ENCODE results near the gene CEP120.
"Not testable (repeated sequence)": the region's sequence is repeated elsewhere in the genome, so short reads cannot be mapped to it uniquely, and the experiment has no call there.

Gene CEP120
- 139 reads per million, percentile 88 among the genes with 10 or more reads in this experiment for total RNA-seq

DNA sequence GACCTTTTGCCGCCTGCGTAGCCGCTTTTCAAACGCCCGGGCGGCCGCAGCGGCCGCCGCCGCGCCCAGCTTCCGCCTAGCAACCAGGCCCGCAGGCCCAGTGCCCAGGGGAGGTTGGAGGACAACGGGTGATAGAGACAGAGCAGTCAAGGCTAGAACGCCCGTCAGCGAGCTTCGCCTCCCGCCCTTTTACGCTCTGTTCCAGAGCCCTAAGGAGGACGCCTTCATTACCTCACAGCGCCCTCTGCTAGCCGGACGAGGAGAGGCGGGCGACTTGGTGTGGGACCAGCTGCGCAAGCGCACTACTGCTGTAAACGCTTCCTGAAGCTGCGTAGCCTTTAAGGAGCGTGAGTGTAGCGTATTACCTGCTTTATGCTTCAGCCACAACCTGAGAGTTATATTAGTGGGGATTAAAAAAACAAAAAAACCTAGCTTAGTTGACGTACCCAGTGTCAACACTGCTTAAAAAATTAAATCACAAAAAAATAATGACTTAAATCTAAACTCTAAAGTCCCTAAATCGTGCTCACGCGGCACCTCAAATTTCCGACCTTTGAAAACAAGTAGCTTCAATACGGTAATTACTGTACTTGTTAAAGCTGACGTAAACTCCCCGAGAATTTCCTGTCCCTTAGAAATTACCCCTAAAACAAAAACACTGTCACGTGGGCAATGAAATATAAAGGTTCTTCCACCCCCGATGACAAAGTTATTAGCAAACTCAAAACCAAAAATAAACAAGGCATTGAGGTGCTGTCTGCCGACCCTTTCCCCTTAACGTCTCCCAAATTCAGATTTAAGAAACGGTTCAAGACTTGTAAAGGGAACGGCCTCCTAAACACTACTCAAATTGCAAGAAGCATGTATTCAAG lies at the start of gene CEP120:
Gene CEP120 (minus strand): TSS at position 126 of the 872 bp plus-strand sequence. CDS start 405 bp downstream, outside the sequence.
- peak; percentile 96 for DNase-seq

DNA sequence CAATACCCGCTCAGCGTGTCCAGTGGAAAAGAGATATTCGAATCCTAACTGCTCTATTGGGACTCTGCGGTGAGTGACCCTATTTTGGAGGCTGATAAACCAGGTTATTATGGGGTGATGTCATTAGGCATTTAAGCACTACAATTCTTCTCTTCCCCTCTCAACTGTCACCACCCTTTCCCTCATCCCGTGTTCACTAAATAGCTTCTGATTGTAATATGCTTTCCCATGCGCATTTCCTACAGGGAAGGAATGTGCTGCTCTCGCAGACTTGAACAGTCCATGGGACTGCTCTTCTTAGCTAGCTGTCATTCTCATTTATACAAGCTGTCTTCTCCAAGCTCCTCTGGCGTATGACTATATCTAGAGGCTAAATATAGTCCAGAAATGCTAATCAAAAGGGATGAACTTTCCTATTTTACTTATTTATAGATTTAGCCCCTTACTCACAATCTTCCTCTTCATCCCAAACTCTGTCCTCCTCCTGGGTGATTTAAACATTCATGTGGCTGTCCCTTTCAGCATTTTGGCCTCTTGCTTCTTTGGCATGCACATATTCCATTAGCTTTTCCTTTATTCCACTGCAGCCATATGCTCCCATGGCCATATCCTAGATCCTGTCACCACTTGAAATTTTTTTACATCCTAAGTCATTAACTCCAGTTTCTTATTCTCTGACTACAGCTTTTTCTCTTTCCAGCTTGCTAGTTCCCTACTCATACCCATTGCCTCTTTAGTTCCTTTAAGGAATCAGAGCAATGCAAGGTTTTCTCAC lies 49.1 kb upstream of the CEP120 start:
- no peak for DNase-seq

DNA sequence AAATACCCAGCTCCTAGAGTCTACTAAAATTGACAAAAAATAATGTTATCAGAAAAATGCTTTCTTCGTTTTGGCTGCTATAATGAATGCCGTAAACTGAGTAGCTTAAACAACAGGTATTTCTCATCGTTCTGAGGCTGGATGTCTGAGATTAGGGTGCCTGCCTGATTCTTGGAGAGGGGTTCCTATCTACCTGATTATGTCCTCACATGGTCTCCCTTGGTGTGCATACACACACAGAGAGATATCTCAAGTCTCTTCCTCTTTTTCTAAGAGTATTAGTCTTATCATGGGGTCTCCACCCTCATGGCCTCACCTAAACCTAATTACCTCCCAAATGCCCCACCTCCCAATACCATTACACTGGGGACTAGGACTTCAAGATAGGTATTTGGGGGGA lies 48.2 kb upstream of the CEP120 start:
- no peak for DNase-seq

DNA sequence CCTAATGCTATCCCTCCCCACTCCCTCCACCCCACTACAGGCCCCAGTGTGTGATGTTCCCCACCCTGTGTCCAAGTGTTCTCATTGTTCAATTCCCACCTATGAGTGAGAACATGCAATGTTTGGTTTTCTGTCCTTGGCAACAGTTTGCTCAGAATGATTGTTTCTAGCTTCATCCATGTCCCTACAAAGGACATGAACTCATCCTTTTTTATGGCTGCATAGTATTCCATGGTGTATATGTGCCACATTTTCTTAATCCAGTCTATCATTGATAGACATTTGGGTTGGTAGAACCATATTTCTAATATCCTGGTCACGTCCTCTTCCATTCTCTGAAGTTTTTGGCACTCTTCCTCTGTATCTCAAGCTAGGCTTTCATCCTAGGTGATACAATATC lies 43.6 kb upstream of the CEP120 start:
- DNase-seq: not testable (repeated sequence)

DNA sequence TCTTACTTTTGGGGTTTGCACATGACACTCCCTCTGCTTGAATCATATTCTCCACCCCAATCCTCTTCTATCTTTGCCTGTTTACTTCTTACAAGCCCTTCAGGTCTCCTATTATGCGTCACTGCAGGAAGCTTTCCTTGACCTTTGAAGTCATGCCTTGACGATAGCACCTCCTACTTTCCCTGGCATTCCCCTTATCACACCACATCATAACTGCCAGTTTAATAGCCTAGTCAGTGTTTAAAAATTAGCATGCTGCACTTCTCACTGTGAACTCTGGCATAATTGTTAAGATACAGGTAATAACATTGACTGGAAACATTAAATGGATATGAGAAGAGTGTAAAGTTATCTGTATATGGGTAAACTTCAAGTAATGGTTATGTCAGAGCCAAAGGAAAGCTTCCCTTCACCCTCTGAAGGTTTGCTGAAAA lies 37.1 kb upstream of the CEP120 start:
- no peak for DNase-seq

DNA sequence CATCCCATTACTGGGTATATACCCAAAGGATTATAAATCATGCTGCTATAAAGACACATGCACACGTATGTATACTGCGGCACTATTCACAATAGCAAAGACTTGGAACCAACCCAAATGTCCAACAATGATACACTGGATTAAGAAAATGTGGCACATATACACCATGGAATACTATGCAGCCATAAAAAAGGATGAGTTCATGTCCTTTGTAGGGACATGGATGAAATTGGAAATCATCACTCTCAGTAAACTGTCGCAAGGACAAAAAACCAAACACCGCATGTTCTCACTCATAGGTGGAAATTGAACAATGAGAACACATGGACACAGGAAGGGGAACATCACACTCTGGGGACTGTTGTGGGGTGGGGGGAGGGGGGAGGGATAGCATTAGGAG lies 35.8 kb upstream of the CEP120 start:
- not testable (repeated sequence) for DNase-seq

DNA sequence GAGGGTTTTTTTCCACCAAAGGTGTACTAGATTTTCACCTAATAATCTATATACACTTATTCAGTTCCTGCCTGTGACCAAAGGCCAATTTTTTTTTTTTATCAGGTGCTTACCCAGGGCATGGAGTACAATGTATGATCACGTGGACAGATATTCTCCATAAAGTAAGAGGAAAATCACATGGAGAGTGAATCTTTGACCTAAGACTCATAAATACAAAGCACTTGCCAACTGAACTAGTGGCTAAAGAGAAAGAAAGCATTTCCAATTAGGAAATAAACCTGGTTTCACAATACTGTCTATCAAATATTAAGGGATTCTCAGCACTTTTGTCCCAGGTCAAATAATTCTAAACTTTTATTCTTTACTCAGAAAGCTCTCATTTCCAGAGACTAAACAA lies 33.0 kb upstream of the CEP120 start:
- DNase-seq: no peak

DNA sequence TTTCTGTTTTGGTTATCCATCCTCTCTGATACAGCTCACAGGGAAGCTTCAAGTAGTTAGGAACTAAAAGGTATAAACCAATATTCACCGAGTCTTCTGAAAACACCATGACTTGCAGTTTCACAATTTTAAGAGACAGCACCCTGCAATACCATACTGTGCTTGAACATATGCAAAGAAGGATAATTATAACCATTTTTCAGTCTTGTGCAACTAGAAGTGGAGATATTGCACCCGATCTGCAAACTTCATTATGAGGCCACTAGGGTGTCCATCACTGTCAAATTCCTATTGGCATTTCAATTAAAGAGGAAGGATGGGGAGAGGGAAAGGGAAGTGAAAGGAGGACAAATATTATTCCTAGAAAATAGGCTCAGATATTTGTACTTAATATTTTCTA lies 32.4 kb upstream of the CEP120 start:
- DNase-seq: no peak

DNA sequence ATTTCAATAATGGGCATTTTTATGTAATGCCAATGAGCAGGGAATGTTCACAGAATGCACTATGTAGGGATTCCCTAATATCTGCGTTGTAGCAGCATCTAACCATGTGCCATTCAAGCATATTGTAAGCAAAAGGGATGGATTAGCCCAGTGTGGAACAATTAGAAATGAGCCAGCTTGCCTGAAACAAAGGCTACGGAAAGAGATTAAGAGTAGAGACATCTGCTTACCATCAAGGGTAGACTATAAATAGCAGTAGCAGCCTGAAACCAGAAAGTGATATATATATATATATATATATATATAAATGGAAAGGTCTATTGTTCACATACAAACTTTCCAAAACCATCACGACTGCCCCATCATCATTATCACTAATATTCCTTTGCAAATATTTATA lies 31.9 kb upstream of the CEP120 start:
- no peak for DNase-seq

DNA sequence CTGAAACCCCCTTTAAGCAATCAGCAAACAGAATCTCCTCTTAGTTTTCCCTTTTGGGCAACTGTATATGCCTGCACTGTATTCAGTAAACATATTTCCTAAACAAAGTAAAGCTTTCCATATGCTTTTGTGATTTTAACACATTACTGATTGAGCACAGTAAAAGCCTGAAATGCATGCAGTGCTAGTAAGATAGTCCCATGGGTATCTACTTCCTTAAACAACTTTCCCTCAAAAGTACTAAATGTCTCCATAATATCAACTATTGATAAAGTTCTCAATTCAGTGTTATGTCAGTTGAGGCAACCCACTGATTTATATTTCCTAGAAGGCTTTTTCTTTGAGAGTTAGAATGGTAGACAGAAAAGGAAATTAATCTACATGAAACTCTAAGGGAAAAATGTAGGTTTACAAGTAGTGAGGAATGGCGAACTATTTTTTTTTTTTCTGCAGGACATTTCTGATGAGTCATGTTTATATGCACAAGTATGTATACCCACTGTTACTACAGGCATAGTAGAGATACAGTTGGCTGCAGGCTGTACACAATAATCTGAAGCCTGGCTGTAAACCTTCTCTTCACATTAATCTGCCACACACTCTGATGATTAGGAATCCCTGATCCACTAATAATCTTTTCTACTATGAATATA lies 31.2 kb upstream of the CEP120 start:
- no peak for DNase-seq

DNA sequence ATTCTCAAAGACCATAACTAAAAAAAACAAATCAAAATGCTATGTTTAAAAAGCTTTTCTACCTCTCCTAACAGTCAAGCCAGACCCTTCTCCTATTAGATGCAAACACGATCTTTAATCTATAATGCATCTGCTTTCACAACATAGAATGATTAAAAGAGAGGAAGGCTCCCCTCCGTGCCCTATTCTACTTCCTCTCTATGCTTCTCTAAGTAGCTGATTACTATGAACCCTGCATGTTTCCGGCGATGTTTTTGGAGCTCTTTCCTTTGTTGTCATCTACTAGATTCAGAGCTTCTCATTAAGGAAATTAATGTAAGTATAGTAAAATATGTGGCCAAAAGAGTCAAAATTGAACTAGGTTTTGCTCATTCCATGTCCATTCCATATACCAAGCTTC lies 29.2 kb upstream of the CEP120 start:
- no peak for DNase-seq

DNA sequence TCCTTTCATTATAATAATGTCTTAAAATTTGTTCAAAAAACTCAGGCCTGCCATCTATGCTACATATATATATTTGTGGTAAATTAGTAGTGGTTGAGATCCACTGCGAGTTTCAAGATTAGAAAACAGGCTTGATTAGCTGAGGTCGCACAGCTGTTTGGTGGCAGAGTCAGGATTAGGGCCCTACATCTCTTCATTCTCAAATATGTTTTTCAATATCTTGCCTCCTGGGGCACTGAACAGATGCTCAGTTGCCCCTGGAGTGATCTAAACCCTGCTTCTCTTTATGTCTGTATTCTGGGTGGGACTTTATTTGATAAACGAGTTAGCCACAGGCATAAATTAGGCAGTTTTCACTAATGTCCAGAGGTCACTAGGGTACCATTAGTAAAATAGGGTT lies 27.8 kb upstream of the CEP120 start:
- no peak for DNase-seq

DNA sequence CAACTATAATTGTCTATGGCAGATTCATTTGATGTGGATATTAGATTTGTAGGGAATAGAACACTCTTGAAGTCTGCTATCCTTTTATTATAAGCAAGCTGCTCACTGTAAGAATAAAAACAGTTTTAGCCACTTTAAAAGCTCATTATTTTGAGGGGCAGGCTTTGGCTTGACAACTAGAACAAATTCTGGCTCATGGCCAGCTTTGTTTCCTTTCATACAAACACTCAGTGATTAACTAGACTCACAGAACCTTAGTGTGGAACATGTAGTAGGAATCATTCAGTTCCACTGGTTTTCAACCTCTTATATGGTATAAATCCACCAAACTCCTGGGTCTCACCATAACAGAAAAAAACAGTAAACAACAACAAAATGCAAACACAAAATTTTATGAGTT lies 27.4 kb upstream of the CEP120 start:
- no peak for DNase-seq

DNA sequence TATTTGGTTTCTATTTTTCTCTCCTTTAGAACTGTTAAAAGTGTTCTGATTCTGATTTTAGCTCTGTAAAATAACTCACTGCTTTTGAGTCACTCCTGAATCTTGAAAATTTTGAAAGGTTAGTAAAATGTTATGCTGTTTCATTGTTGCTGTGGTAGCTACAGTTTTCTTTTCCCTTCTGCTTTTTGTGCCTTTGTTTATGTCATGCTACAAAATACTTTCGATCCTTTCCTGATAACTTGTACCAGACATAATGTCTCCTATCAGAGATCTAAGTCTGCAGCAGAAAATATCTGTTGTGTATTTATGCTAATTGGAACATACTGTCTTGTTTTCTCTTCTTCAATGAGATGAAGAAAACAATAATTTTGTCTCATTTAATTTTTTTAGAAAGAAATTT lies 26.9 kb upstream of the CEP120 start:
- no peak for DNase-seq

DNA sequence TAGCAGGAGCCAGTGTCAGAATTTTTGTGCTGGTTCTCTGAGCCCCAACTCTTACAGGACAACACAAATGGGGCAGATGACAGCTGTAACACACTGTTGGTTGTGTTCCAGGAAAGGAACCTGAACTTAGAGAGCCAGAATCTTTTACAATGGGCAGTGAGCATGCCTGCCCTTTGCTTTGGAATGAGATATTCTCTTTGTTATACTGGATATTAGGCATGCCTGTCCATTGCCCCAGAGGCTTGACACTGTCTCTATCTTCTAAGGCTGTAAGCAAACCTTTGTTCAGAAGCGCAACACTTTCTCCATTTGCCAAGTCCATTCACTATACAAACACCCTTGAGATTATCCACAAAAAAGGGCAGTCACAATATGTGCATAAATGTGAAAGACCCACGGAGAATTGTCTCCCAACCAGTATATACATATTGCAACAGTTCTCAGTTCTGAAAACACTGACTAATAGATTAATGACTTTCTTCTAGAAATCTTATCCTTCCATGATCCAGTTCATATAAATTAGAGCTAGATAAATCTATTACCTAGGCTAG lies 26.3 kb upstream of the CEP120 start:
- DNase-seq: no peak

DNA sequence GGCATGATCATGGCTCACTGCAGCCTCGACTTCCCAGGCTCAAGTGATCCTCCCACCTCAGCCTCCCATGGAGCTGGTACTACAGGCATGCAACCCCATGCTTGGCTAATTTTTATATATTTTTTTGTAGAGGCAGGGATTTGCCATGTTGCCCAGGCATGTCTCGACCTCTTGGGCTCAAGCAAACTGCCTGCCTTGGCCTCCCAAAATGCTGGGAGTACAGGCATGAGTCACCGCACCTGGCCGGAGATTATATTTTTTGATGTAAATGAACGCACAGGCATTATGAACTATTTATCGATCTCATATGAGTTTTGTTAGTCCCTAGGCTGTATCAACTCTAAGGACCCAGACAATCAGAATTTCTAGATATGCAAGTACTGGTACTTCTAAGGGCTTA lies 25.5 kb upstream of the CEP120 start:
- DNase-seq: no peak

DNA sequence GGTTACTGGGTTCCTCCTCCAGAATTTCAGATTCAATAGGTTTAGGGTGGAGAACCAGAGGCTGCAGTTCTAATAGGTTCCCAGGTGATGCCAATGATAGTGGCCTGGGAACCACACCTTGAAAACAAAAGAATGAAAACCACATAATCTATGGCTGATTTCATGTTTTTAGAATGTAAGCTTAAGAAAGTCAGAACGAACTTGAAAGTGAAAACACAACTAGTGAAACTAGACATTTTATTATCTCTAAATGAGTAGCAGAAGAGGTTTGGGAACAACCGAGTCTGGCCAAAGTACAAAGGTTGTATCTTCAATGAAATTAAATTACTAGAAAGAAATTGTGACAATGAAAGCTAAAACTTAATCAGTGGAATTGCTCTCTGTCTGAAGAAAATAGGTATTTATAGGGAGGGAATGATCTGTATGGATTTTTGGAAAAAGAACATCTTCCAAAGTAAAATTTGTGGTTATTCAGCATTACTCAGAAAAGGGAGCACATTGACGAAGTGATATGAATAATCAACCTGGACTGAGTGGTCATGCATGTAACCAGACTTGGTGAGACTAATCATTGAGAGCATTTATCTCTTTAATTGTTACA lies 24.9 kb upstream of the CEP120 start:
- DNase-seq: no peak

DNA sequence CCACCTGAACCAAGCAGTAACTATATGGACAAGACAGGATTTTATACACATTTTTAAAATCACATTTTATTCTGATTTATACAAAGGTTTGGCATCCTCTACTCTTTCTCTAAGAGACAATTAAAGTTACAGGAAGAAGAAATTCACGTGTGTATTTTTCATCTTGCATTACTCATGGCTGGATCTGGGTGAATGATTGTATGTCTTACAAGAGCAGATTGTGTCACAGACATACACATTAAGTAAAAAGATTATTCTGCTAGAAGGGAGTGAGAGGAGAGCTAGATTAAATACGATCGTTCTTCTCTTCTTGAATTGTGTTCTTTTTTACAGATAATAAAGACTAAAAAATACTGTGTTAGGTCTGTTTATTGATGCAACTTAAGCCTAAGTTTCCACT lies 20.8 kb upstream of the CEP120 start:
- DNase-seq: no peak

DNA sequence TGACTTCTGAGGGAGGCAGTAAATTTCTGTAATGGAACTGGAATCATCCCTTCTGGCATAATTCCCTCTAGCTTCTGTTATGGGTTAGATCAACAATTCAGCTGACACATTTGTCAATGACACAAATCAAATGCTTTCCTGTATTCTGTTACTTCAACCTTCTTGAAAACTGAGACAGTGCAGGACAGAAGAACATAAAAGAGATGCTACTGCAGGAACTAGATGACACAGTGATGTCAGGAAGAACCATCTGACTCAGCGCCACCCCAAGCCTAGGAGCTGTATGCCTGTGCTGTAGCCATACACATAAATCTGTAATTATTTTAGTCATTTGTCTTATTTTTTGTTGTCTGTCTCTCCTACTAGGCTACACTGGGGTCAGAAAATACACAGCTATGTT lies 18.2 kb upstream of the CEP120 start:
- DNase-seq: no peak

DNA sequence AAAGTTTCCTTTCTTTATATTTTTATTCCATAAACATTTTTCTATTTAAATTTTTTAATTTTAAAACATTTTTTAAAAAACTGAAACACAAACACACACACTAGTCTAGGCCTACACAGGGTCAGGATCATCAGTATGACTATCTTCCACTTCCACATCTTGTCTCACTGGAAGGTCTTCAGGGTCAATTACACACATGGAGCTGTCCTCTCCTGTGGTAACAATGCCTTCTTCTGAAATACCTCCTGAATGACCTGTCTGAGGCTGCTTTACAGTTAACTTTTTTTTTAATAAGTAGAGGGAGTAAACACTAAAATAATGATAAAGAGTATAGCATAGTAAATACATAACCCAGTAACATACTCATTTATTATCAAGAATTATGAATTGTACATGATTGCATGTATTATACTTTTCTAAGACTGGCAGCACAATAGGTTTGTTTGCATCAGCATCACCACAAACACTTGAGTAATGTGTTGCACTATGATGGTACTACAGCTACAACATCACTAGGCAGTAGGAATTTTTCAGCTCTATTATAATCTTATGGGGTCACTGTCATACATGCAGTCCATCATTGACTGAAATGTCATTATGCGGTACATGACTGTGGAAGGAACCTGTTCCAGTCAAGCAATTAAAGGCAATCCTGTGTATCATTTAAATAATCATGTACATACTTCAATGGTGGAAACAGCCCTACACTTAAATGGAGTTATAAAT lies 17.4 kb upstream of the CEP120 start:
- DNase-seq: no peak

DNA sequence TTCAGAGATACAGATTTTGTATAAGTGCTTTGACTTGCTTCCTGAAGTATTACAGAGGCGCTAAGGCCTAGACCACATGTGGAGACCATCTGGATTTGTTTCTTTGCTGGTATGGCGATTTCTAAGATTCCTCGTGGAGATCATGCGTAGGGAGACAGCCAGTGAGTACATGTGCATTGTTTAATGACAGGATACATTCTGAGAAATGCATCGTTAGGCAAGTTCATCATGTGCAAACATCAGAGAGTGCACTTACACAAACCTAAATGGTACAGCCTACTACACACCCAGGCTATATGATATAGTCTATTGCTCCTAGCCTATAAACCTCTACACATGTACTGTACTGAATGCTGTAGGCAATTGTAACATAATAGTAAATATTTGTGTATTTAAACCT lies 16.5 kb upstream of the CEP120 start:
- no peak for DNase-seq

DNA sequence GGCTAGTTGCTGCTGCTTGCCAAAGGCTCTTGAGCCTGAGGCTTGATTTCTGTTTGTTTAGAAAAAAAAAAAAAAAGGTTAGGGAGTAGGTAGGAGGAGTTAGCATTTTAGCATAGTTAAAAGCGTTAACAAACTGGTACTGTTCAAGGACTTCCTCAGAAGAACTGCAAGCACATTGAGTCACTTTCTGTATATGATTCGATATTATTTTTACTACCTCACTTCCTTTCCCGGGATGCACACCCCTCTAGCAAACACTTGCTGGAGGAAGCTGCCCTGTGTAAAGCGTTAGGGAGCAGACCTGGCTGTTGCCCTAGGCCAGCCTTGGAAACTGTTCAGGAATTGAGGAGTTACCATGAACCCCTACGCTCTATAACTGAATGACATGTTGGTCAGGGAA lies 15.7 kb upstream of the CEP120 start:
- no peak for DNase-seq
